Measurements from ENCODE around the gene SLC22A14. TPM values are rescaled to one million over a fixed set of nuclear protein-coding genes. Genes with fewer than 3 reads are reported as not detected.
"Not testable (repeated sequence)": the region's sequence is repeated elsewhere in the genome, so short reads cannot be mapped to it uniquely, and the experiment has no call there.

SLC22A14 gene
- total and polyA plus RNA-seq, 10 of the 15 experiments (the other 5 are each of a cell fraction or from before 2014, with no cell fraction given): not detected

GRCh38 chr3:38242812-38243211 lies 39.3 kb upstream of the SLC22A14 start:
- H3K4me2 ChIP-seq (ENCODE audit: control insufficient read depth, insufficient read depth); H2AFZ ChIP-seq (ENCODE audit: control insufficient read depth, low read depth, low read length); RAD21 ChIA-PET (ENCODE audit: unreplicated experiment); BruUV-seq (replicated peaks); in situ Hi-C loops (cut with MboI); H3K27me3 ChIP-seq (replicated peaks in 1 of 2; ENCODE audit: control insufficient read depth in 2 of 2, insufficient read depth in 2 of 2, low read length in 1 of 2); ATAC-seq; intact Hi-C loops (cut with micrococcal nuclease; ENCODE audit: unreplicated experiment); H3K9ac ChIP-seq (ENCODE audit: control insufficient read depth, insufficient read depth, low read length); H3K79me2 ChIP-seq (ENCODE audit: control insufficient read depth, insufficient read depth, low read length); H4K20me1 ChIP-seq (ENCODE audit: control insufficient read depth, insufficient read depth); H3K9me3 ChIP-seq (replicated peaks; ENCODE audit: control insufficient read depth, insufficient read depth, low read length); H3K4me1 ChIP-seq (ENCODE audit: control insufficient read depth, insufficient read depth, low read length); DNase-seq (ENCODE audit: low read depth, low spot score); POLR2A ChIA-PET; H3K4me3 ChIP-seq; H3K27ac ChIP-seq (ENCODE audit: control insufficient read depth, insufficient read depth); FAIRE-seq: not testable (repeated sequence)
- SMC1A ChIA-PET (ENCODE audit: uncharacterized antibody, unreplicated experiment): interaction anchor here (1.4 kb wide), 1 partner anchor 11 kb away, joined by 7 read pairs; no protein-coding TSS in a partner anchor
- 95% methylated on average over 4 of the region's 4 CpGs for WGBS (ENCODE audit: insufficient coverage, insufficient replicate concordance, low lambda C conversion rate, missing lambda C conversion rate)
- H3K36me3 ChIP-seq (ENCODE audit: control insufficient read depth in 2 of 2, insufficient read depth in 2 of 2, low read length in 1 of 2): peaks cover 2 to 14% of the 10 kb centered on the region in 2 experiments
- CTCF ChIA-PET: interaction anchor here (1.2 kb wide), 1 partner anchor 276 kb away, joined by 3 read pairs; no protein-coding TSS in a partner anchor

GRCh38 chr3:38245930-38246329 lies 36.2 kb upstream of the SLC22A14 start:
- ChIA-PET RAD21 (ENCODE audit: unreplicated experiment) (no interaction called here), SMC1A (ENCODE audit: uncharacterized antibody, unreplicated experiment) (interaction anchor here (1.5 kb wide), 1 partner anchor 36 kb away, joined by 4 read pairs; the partner anchor contains the start of gene SLC22A14), POLR2A (no interaction called here), CTCF (interaction anchor here (0.6 to 1.3 kb wide), 2 partner anchors 9 to 41 kb away, joined by 3 read pairs; no protein-coding TSS in a partner anchor)
- FAIRE-seq (no peak), DNase-seq (ENCODE audit: low read depth, low spot score) (no peak), ATAC-seq (no peak)
- no TSS peak for BruUV-seq (replicated peaks)
- Histone ChIP-seq H3K9ac (ENCODE audit: control insufficient read depth, insufficient read depth, low read length) (no peak overlapping the region), H3K79me2 (ENCODE audit: control insufficient read depth, insufficient read depth, low read length) (no peaks in the 10 kb centered on the region), H3K27ac (ENCODE audit: control insufficient read depth, insufficient read depth) (no peak overlapping the region), H3K27me3 (replicated peaks in 1 of 2; ENCODE audit: control insufficient read depth in 2 of 2, insufficient read depth in 2 of 2, low read length in 1 of 2) (no peaks in the 10 kb centered on the region), H3K4me3 (no peak overlapping the region), H4K20me1 (ENCODE audit: control insufficient read depth, insufficient read depth) (no peaks in the 10 kb centered on the region), H3K9me3 (replicated peaks; ENCODE audit: control insufficient read depth, insufficient read depth, low read length) (no peaks in the 10 kb centered on the region), H3K36me3 (ENCODE audit: control insufficient read depth in 2 of 2, insufficient read depth in 2 of 2, low read length in 1 of 2) (peaks cover 2 to 12% of the 10 kb centered on the region in 2 experiments), H2AFZ (ENCODE audit: control insufficient read depth, low read depth, low read length) (no peak overlapping the region), H3K4me1 (ENCODE audit: control insufficient read depth, insufficient read depth, low read length) (no peaks in the 10 kb centered on the region), H3K4me2 (ENCODE audit: control insufficient read depth, insufficient read depth) (no peak overlapping the region)
- WGBS (ENCODE audit: insufficient coverage, insufficient replicate concordance, low lambda C conversion rate, missing lambda C conversion rate): 98% methylated on average over 4 of the region's 4 CpGs
- intact Hi-C loops (cut with micrococcal nuclease; ENCODE audit: unreplicated experiment): no loop called here
- TF ChIP-seq NFIC (IDR thresholded peaks at IDR 0.05; ENCODE audit: low read depth, low read length) (no peak), STAT3 (IDR thresholded peaks at IDR 0.05; ENCODE audit: low read depth, low read length) (no peak), CBX5 (IDR thresholded peaks at IDR 0.05; ENCODE audit: low read depth) (no peak), PBX3 (IDR thresholded peaks at IDR 0.05; ENCODE audit: insufficient replicate concordance, low read depth, low read length) (no peak), EP300 (IDR thresholded peaks at IDR 0.05; ENCODE audit: borderline replicate concordance in 1 of 2, control insufficient read depth in 1 of 2, low read depth in 2 of 2, low read length in 2 of 2) (no peak), NFYB (IDR thresholded peaks at IDR 0.05; ENCODE audit: insufficient read depth, low read depth, low read length) (no peak)
- in situ Hi-C loops (cut with MboI): no loop called here
